Measurements from ENCODE around the gene ZIC2.

ZIC2 gene

GRCh38 chr13:99974939-99975561 is 6.5 kb upstream of the ZIC2 start:
- no peak for TF ChIP-seq CTCF (IDR thresholded peaks at IDR 0.05; ENCODE audit: insufficient read depth, low read depth, low read length, missing control alignments)
- DNase-seq (ENCODE audit: low read depth): no peak

GRCh38 chr13:99975626-99976025 is 6.0 kb upstream of the ZIC2 start:
- no peak for DNase-seq (ENCODE audit: low read depth)
- no peak overlapping the region for H3K4me3 ChIP-seq (ENCODE audit: low read depth, low read length)
- no peak for TF ChIP-seq CTCF (IDR thresholded peaks at IDR 0.05; ENCODE audit: insufficient read depth, low read depth, low read length, missing control alignments)

More at GRCh38 chr13:99974939-99975561, 6.5 kb upstream of the ZIC2 start:
- H3K4me3 ChIP-seq (ENCODE audit: low read depth, low read length): no peak overlapping the region

- H3K4me3 ChIP-seq (ENCODE audit: low read depth, low read length): no peak overlapping the region
- no peak for DNase-seq (ENCODE audit: low read depth)
- no peak for TF ChIP-seq CTCF (IDR thresholded peaks at IDR 0.05; ENCODE audit: insufficient read depth, low read depth, low read length, missing control alignments)
These were observed 5.0 kb upstream of the ZIC2 start for GRCh38 chr13:99976575-99976974.

GRCh38 chr13:99977334-99977911 is 4.2 kb upstream of the ZIC2 start:
- TF ChIP-seq CTCF (IDR thresholded peaks at IDR 0.05; ENCODE audit: insufficient read depth, low read depth, low read length, missing control alignments): no peak
- H3K4me3 ChIP-seq (ENCODE audit: low read depth, low read length): no peak overlapping the region
- DNase-seq (ENCODE audit: low read depth): no peak

- no peak for TF ChIP-seq CTCF (IDR thresholded peaks at IDR 0.05; ENCODE audit: insufficient read depth, low read depth, low read length, missing control alignments)
- no peak overlapping the region for H3K4me3 ChIP-seq (ENCODE audit: low read depth, low read length)
- DNase-seq (ENCODE audit: low read depth): no peak
These were observed 3.4 kb upstream of the ZIC2 start for GRCh38 chr13:99977912-99978798.

- no peak for TF ChIP-seq CTCF (IDR thresholded peaks at IDR 0.05; ENCODE audit: insufficient read depth, low read depth, low read length, missing control alignments)
- DNase-seq (ENCODE audit: low read depth): no peak
- H3K4me3 ChIP-seq (ENCODE audit: low read depth, low read length): no peak overlapping the region
These were observed 2.7 kb upstream of the ZIC2 start for GRCh38 chr13:99978799-99979452.
